ENCODE measurements around the gene MIPEP.

The MIPEP gene

DNA sequence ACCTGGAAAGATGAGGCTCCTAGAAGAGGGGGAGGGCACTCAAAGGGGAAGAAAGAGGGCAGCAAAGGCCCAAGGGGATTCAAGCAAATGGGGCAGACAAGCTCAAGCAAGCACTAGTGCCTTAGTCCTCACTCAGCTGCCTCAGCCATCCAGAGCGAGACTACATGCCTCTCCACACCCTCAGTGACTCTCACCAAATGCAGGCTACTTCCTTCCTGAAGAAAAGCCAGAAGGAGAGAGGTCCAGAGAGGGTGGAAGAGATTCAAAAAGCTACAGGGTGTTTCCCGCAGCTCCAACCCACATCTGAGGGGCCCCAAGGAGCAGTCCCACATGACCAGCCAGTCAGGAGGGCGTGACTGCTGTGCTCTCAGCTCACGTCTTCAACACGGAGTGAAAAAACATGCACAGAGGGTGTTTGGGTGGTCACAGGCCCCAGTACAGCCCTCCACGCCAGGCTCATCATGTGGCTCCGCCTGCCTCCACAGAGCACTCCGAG lies 40.5 kb downstream of the MIPEP start:
- DNase-seq, result no peak

DNA sequence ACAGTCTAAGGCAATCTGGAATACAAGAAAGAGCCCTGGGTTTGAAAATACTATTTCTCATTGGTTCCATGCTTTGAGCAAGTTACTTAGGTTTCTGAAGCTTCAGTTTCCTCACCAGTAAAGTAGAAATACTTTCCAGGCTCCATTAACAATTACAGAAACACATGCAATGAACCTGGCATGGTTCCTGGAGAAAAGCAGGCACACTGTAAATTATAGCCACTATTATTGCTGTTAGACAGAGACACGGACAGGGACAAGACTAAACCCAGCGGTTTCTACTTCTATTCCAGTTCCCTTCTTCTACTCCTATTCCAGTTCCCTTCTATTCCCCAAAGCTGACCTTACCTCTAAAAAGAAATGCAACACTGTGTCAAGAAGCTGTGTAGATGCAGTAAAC lies 41.2 kb downstream of the MIPEP start:
- DNase-seq, result no peak

DNA sequence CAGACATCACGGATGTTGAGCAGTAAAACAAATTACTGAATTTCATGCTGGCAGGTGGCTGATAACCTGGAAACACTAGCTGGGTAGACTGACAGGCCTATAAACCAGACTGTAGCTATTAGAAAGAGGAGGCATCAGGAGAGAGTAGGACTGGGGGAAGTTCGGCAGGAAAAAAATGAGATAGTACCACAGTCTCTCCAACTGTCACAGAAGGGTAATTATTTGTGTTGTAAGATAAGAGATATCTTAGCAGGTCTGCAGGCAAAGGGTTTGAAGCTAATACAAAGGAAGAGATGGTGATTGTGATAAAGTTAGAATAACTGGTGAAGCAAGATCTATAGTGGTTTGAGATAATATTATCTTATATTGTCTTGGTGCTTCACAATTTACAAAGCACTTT lies 41.7 kb downstream of the MIPEP start:
- DNase-seq, result no peak

- DNase-seq, result no peak
Observed at GRCh38 chr13:23845105-23845725, 44.0 kb downstream of the MIPEP start.

DNA sequence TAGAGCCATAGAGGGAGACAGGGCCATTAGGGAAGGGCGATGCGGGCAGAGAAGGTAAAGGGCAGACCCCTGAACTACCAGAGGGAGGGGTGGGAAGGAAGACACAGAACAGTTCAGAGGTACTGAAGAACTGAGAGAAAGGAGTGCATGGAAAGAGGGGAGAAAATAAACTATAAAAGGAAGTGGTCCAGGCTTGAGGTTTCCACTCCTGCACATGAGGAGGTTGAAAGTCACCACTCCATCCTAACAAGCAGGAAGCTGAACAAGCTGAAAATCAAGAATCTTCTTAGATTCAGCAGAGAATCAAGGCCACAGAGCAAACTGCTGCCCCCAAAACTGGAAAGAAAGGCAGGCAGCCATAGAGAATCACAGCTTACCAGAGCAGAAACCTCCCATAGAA lies 45.1 kb downstream of the MIPEP start:
- no peak for DNase-seq

- no peak for DNase-seq
Observed at GRCh38 chr13:23843436-23843835, 45.8 kb downstream of the MIPEP start.

- no peak for DNase-seq
Observed at GRCh38 chr13:23842406-23842805, 46.8 kb downstream of the MIPEP start.

DNA sequence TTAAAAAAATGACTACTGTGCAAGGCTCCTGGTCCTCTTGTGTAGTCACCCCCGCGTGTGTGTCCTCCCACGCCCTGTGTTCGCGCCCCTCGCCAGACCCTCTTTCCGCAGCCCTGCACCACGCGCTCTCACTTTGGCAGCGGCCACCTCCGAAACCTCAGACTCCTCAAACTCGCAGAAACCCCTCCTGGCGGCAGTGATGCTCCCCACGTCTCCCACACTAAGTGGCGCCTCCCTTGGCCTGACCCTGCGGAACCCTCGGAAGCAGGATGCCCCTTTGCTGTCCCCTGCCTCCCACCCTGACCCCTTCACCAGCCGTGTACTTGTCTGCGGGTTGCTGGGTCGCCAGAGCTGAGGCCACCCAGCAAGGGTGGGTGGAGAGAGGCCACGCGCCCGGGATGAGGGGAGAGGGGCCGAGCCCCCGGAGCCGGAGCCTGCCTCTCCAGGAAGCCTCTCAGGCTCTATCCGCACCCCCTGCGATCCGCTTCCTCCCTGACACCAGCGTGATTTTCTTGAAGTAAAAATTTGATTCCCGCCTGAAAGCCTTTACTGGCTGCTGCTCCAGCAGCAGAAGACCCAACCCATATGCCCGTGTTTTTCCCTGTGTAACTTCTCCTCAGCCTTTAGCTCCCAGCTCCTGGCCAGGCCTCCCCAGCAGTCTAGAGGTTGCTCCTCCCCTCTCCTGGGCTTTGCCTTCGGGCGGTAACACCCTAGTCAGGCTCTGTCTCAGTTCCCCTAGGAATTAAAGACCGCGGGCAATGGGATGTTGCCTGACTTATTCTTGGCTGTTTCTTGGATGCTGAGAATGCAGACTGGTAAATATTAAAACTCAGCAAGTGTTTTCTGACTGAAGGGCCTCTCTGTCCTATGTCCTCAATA lies 55.2 kb downstream of the MIPEP start:
- no peak for DNase-seq

GRCh38 chr13:23828866-23829265 lies 60.3 kb downstream of the MIPEP start:
- DNase-seq, result no peak

- no peak for DNase-seq
Observed at GRCh38 chr13:23828086-23828485, 61.1 kb downstream of the MIPEP start.

DNA sequence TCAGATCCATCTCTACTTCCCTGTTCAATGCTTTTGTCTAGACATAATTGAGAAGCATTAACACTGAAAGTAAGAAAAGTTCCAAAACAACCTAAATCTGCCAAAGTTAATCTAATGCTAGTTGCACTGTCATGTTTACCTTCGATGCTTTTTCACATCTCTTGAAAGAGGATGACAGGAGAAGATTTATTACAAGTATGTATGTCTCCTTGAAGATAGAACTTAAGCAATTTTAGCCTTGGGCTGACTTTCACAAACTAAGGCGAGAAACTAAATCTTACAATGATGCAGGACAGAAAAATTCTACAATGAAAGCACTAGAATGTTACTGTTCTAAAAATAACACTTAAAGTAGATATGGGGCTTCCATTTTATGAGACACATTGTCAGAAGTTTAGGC lies 64.0 kb downstream of the MIPEP start:
- DNase-seq, result no peak

- no peak for DNase-seq
Observed at GRCh38 chr13:23824371-23824770, 64.8 kb downstream of the MIPEP start.

- DNase-seq, result no peak
Observed at GRCh38 chr13:23822252-23822824, 66.9 kb downstream of the MIPEP start.

DNA sequence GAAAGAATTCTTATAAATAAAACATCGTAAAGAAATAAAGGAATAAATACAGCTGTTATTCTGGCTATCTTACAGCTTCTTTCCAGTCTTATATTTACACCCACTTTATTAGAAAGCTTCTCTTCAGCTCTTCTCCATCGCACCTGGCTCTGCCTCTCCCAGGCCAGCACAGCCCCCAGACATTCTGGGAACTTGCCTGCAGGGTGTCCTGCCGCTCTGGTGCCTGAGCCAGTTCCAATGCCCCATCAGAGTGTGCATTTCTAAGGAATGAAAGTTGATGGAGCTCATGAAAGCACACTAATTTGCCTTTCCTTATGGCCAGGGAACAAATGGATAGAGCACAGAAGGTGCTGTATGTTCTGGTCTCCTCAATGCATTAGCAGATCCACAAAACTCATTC lies 68.7 kb downstream of the MIPEP start:
- no peak for DNase-seq

GRCh38 chr13:23817830-23818229 lies 71.4 kb downstream of the MIPEP start:
- no peak for DNase-seq

- DNase-seq, result no peak
Observed at GRCh38 chr13:23817136-23817535, 72.1 kb downstream of the MIPEP start.

GRCh38 chr13:23813635-23814034 lies 75.6 kb downstream of the MIPEP start:
- no peak for DNase-seq

DNA sequence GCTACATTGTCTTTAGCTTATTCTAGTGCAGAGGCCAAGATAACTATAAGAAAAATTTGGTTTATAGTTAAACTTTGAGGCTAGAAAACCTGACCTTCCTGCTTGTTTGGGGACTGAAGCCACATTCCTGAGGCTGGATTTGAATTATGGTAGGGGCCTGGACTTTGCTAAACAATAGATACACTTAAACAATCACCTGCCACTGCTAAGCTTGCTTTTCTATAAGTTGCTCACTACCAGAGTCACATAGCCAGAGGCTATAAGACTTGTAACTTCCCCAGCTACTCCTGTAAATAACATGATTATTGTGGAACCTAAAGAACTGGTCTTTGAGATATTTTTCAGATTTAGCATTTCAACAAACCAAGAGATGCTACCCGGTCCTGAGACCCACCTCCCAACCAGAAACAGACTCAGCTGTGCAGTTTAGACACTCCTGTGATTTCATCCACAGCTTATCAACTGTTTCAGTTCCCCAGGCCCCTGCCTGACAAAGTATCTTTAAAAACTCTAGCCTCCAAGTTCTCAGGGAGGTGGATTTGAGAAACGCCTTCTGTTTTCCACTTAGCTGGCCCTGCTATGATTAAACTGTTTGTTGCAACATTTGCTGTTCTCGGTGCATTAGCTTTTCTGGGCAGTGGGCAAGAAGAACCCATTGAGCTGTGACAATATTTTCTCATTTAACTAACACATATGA lies 77.7 kb downstream of the MIPEP start:
- no peak for DNase-seq

DNA sequence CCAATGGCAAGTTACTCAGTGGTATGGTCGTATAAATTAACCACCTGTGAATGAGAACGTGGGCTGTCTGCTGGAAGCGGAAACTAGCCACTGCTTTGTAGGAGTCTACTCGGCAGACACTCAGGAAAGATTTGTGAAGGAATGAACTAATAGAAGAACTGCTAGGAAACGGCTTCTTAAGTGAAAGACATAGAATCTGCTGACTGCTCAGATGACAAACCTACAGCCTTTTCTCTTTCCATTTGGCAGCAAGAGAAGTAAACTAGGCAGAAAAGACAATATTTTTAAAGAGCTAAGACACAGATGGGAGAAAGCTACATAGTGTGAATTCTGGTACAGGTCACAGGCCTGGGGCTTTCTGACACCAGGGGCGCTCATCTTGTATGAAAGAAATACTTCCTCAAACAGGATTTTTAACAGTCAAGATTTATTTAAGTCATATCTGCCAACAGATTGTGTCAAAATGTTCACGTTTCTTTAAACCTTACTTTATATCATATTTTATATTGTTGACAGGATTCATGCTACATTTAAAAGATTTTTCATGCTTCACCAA lies 78.4 kb downstream of the MIPEP start:
- no peak for DNase-seq

- no peak for DNase-seq
Observed at GRCh38 chr13:23808803-23809202, 80.4 kb downstream of the MIPEP start.

- DNase-seq, result no peak
Observed at GRCh38 chr13:23806874-23807526, 82.2 kb downstream of the MIPEP start.

GRCh38 chr13:23805821-23806220 lies 83.4 kb downstream of the MIPEP start:
- DNase-seq, result no peak

- no peak for DNase-seq
Observed at GRCh38 chr13:23805122-23805521, 84.1 kb downstream of the MIPEP start.

All from activated naive CD4-positive, alpha-beta T cell treated with anti-CD3 and anti-CD28 coated beads, Interleukin-2, amount 50 U/mL, for 16 hours (primary cell).